HepG2 (cell line): Measurements from ENCODE around the gene ADI1. TPM values are rescaled to one million over a fixed set of nuclear protein-coding genes. Genes with fewer than 3 reads are reported as not detected.
A peak's percentile ranks its signal among the peaks of the same experiment; 100 is the strongest.

Experiments
- CCDC6 ChIP-seq: sonication (generic); formaldehyde crosslinking; IDR thresholded peaks from 2 replicates; pipeline ENCODE4 v1.8.1; 2022; ENCODE audit warnings: mild to moderate bottlenecking, missing genetic modification reagents, moderate library complexity
- HMG20B ChIP-seq: conservative IDR thresholded peaks from 2 replicates; pipeline ENCODE4 v1.6.1; 2016; ENCODE audit warnings: missing genetic modification reagents, missing compliant biosample characterization
- KDM2A ChIP-seq: sonication (generic); formaldehyde crosslinking; IDR thresholded peaks from 2 replicates; pipeline ENCODE4 v1.4.0; 2020; ENCODE audit warnings: low read depth, missing genetic modification reagents, borderline replicate concordance
- MAFK ChIP-seq, 2 experiments: IDR thresholded peaks in 1 of 2; conservative IDR thresholded peaks in 1 of 2; 2 replicates each; pipeline ENCODE4 v1.6.1; 2011; ENCODE audit warnings: improper control_type of control experiment in 2 of 2, low read length in 2 of 2
- MED1 ChIP-seq: sonication (generic); formaldehyde crosslinking; IDR thresholded peaks from 2 replicates; pipeline ENCODE4 v1.4.0; 2020; ENCODE audit warnings: missing genetic modification reagents
- NFE2 ChIP-seq: sonication (generic); formaldehyde crosslinking; IDR thresholded peaks from 2 replicates; pipeline ENCODE4 v1.4.0; 2020; ENCODE audit warnings: missing genetic modification reagents
- PITX1 ChIP-seq: sonication (generic); formaldehyde crosslinking; IDR thresholded peaks from 2 replicates; pipeline ENCODE4 v1.5.1; 2020; ENCODE audit warnings: mild to moderate bottlenecking, missing genetic modification reagents
- RBM39 ChIP-seq: fragments of 200-400 bp; formaldehyde crosslinking; IDR thresholded peaks from one replicate; pipeline ENCODE4 v1.6.1; 2018; ENCODE audit warnings: antibody characterized with exemption, mild to moderate bottlenecking, low read depth, low read length; ENCODE audit not compliant: poor library complexity, severe bottlenecking
- RNF2 ChIP-seq: fragments of 450-650 bp; conservative IDR thresholded peaks from 2 replicates; pipeline ENCODE4 v1.6.1; 2016; ENCODE audit warnings: low read depth
- RXRA ChIP-seq: sonication (generic); formaldehyde crosslinking; IDR thresholded peaks from 2 replicates; pipeline ENCODE4 v1.5.1; 2020; ENCODE audit warnings: missing genetic modification reagents
- SMAD3 ChIP-seq: sonication (generic); formaldehyde crosslinking; IDR thresholded peaks from 2 replicates; pipeline ENCODE4 v1.4.0; 2020; ENCODE audit warnings: missing genetic modification reagents
- SOX13 ChIP-seq, 3 experiments: fragments of 450-650 bp in 1 of 3; sonication (generic) in 1 of 3; formaldehyde crosslinking in 1 of 3; IDR thresholded peaks in 2 of 3; conservative IDR thresholded peaks in 1 of 3; 2 replicates each; pipeline versions ENCODE4 v1.5.0 to v1.6.1; 2016 to 2020; ENCODE audit warnings: antibody characterized with exemption in 1 of 3, mild to moderate bottlenecking in 1 of 3, missing compliant biosample characterization in 1 of 3, missing genetic modification reagents in 1 of 3, moderate library complexity in 1 of 3
- THAP11 ChIP-seq: IDR thresholded peaks from 2 replicates; pipeline ENCODE4 v1.6.1; 2016; ENCODE audit warnings: missing biosample characterization, missing genetic modification reagents
- ZBTB46 ChIP-seq: sonication (generic); formaldehyde crosslinking; IDR thresholded peaks from 2 replicates; pipeline ENCODE4 v1.4.0; 2020; ENCODE audit warnings: mild to moderate bottlenecking, missing genetic modification reagents, borderline replicate concordance
- ZFP62 ChIP-seq: sonication (generic); formaldehyde crosslinking; IDR thresholded peaks from 2 replicates; pipeline ENCODE4 v1.4.0; 2020; ENCODE audit warnings: missing genetic modification reagents
- ZNF253 ChIP-seq: sonication (generic); formaldehyde crosslinking; IDR thresholded peaks from 2 replicates; pipeline ENCODE4 v1.8.0; 2022; ENCODE audit warnings: mild to moderate bottlenecking, missing genetic modification reagents, borderline replicate concordance
- ZNF484 ChIP-seq: sonication (generic); formaldehyde crosslinking; IDR thresholded peaks from 2 replicates; pipeline ENCODE4 v1.5.1; 2020; ENCODE audit warnings: mild to moderate bottlenecking, low read depth, missing genetic modification reagents, borderline replicate concordance
- ZNF558 ChIP-seq: sonication (generic); formaldehyde crosslinking; IDR thresholded peaks from 2 replicates; pipeline ENCODE4 v1.9.0; 2022; ENCODE audit warnings: mild to moderate bottlenecking, missing genetic modification reagents, borderline replicate concordance
- ZNF674 ChIP-seq: sonication (generic); formaldehyde crosslinking; IDR thresholded peaks from 2 replicates; pipeline ENCODE4 v1.5.0; 2020; ENCODE audit warnings: low read depth, mild to moderate bottlenecking, missing genetic modification reagents
- ZSCAN25 ChIP-seq: sonication (generic); formaldehyde crosslinking; IDR thresholded peaks from 2 replicates; pipeline ENCODE4 v1.8.0; 2022; ENCODE audit warnings: mild to moderate bottlenecking, missing genetic modification reagents
- ZSCAN9 ChIP-seq: IDR thresholded peaks from 2 replicates; pipeline ENCODE4 v1.6.1; 2016; ENCODE audit warnings: borderline replicate concordance
- ZZZ3 ChIP-seq: sonication (generic); formaldehyde crosslinking; IDR thresholded peaks from 2 replicates; pipeline ENCODE4 v1.4.0; 2020; ENCODE audit warnings: missing genetic modification reagents, mild to moderate bottlenecking, borderline replicate concordance
- polyA plus RNA-seq, 8 experiments: library from polyadenylated mRNA; depleted of rRNA in 3 of 8; stranded (reverse) in 7 of 8; unstranded in 1 of 8; fragments of >200 nt; fragmentation: Illumina TruSeq in 4 of 8; extraction: Trizol in 4 of 8; gene quantifications; 2 replicates each; pipeline versions ENCODE4 v1.2.1 to v1.2.3, GENCODE V29; 2011 to 2016; ENCODE audit warnings: low read depth in 4 of 8, missing spikeins in 1 of 8, mixed read lengths in 1 of 8; ENCODE audit not compliant: insufficient read depth in 1 of 8
- total RNA-seq, 5 experiments: library from RNA; depleted of rRNA; stranded (reverse); fragments of >200 nt; fragmentation: Illumina TruSeq; extraction: Trizol; gene quantifications; 2 replicates each; pipeline ENCODE4 v1.2.3, GENCODE V29; 2016; ENCODE audit warnings: low read depth in 1 of 5
- TF ChIP-seq, protein P1 (sequence below): sonication (generic); formaldehyde crosslinking; IDR thresholded peaks from 2 replicates; pipeline ENCODE4 v1.8.1; 2023; ENCODE audit warnings: mild to moderate bottlenecking, missing genetic modification reagents
- TF ChIP-seq, protein P2 (sequence below): sonication (generic); formaldehyde crosslinking; conservative IDR thresholded peaks from 2 replicates; pipeline ENCODE4 v1.8.0; 2022; ENCODE audit warnings: low read depth, missing genetic modification reagents

The ADI1 gene
- total and polyA plus RNA-seq, 2 of the 13 experiments (the other 11 are each of a cell fraction or from before 2014, with no cell fraction given) = 28.7 to 123 TPM

DNA sequence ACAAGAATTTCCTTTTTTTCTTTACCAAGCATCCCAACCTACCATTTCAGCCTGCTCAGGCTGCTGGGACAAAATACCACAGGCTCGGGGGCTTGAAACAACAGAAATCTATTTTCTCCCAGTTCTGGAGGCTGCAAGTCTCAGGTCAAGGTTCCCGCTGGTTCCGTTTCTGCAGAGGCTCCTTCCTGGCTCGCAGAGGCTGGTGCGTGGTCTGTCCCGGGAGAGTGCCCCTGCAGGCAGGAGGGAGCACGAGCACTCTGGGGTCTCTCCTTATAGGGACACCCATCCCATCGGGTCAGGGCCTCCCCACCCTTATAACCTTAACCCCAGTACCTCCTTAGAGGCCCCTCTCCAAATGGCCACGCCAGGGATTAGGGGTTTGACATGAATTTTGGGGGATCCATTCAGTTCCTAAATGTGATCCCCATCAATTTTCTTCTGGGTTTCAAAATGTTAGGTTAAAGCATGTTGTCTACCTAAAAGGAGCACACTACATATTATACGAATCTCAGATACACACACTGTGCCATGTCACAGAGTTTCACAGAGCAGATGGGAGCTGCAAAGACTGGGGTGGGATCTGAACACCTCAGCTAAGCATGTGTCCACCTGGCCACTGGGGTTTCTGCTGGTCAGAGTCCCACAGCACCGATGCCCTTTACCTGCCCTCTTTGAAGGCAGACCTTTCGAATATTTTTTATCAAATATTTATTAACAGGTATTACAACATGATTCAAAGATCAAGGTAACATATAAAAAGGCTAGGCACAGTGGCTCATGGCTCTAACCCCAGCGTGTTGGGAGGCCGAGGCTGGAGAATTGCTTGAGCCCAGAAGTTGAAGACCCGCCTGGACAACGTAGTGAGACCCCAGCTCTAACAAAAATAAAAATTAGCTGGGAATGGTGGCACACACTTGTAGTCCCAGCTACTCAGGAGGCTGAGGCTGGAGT is 17.6 kb upstream of the ADI1 start (continued):
- TF ChIP-seq ZZZ3 (CRISPR knock-in tag) (no peak; the same call in 1 of the 2 replicates), SOX13 (IDR thresholded peaks at IDR 0.05) (no peak), SOX13 (CRISPR knock-in tag; conservative IDR thresholded peaks at IDR 0.05 in 1 of 2, IDR thresholded peaks at IDR 0.05 in 1 of 2) (no peak; a peak in 1 of 4 replicates), ZNF253 (CRISPR knock-in tag) (no peak), NFE2 (CRISPR knock-in tag) (no peak), ZSCAN9 (no peak), CCDC6 (CRISPR knock-in tag) (0 out of 2 replicates have a peak, but pooled peaks have one; percentile 9), RNF2 (no peak), PITX1 (peak; percentile 21; the same call in 1 of the 2 replicates), HMG20B (CRISPR knock-in tag) (no peak), ZNF484 (CRISPR knock-in tag) (0 out of 2 replicates have a peak, but pooled peaks have one; percentile 26), ZNF674 (CRISPR knock-in tag) (no peak), ZFP62 (CRISPR knock-in tag) (no peak), ZNF558 (CRISPR knock-in tag) (no peak), RXRA (no peak; the same call in 1 of the 2 replicates), MAFK (conservative IDR thresholded peaks at IDR 0.05 in 1 of 2, IDR thresholded peaks at IDR 0.05 in 1 of 2; ENCODE audit: low read length in 2 of 2) (no peak), ZBTB46 (no peak), SMAD3 (no peak; the same call in 1 of the 2 replicates), THAP11 (no peak; the same call in 1 of the 2 replicates), MED1 (CRISPR knock-in tag) (no peak; the same call in none of the 2 replicates), KDM2A (CRISPR knock-in tag) (peak; percentile 74; the same call in 1 of the 2 replicates), ZSCAN25 (CRISPR knock-in tag) (no peak), RBM39 (no peak)
- TF ChIP-seq, protein P1, sequence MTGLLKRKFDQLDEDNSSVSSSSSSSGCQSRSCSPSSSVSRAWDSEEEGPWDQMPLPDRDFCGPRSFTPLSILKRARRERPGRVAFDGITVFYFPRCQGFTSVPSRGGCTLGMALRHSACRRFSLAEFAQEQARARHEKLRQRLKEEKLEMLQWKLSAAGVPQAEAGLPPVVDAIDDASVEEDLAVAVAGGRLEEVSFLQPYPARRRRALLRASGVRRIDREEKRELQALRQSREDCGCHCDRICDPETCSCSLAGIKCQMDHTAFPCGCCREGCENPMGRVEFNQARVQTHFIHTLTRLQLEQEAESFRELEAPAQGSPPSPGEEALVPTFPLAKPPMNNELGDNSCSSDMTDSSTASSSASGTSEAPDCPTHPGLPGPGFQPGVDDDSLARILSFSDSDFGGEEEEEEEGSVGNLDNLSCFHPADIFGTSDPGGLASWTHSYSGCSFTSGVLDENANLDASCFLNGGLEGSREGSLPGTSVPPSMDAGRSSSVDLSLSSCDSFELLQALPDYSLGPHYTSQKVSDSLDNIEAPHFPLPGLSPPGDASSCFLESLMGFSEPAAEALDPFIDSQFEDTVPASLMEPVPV (CRISPR knock-in tag) = no peak; the same call in 1 of the 2 replicates
- TF ChIP-seq, protein P2, sequence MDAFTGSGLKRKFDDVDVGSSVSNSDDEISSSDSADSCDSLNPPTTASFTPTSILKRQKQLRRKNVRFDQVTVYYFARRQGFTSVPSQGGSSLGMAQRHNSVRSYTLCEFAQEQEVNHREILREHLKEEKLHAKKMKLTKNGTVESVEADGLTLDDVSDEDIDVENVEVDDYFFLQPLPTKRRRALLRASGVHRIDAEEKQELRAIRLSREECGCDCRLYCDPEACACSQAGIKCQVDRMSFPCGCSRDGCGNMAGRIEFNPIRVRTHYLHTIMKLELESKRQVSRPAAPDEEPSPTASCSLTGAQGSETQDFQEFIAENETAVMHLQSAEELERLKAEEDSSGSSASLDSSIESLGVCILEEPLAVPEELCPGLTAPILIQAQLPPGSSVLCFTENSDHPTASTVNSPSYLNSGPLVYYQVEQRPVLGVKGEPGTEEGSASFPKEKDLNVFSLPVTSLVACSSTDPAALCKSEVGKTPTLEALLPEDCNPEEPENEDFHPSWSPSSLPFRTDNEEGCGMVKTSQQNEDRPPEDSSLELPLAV (CRISPR knock-in tag) = no peak
